ENCODE results near the gene HIVEP3.

HIVEP3 gene

GRCh38 chr1:41582851-41583657 is 335.7 kb downstream of the HIVEP3 start:
- no peaks in the 10 kb centered on the region for H3K27me3 ChIP-seq (ENCODE audit: control insufficient read depth in 1 of 2, insufficient read depth in 2 of 2, low read length in 2 of 2)
- H3K36me3 ChIP-seq (ENCODE audit: control insufficient read depth in 1 of 2, insufficient read depth in 2 of 2, low read length in 2 of 2), result no peaks in the 10 kb centered on the region
- H3K27ac ChIP-seq (ENCODE audit: low read depth, low read length), result no peak overlapping the region
- H3K9me3 ChIP-seq (ENCODE audit: control insufficient read depth in 1 of 2, low read length in 2 of 2), result no peaks in the 10 kb centered on the region
- no peaks in the 10 kb centered on the region for H3K4me1 ChIP-seq (ENCODE audit: control insufficient read depth in 1 of 2, insufficient read depth in 2 of 2, low read length in 2 of 2)
- H3K4me3 ChIP-seq (ENCODE audit: low read depth in 1 of 2, low read length in 2 of 2), result no peak overlapping the region
- no peak overlapping the region for H3K9ac ChIP-seq (ENCODE audit: low read depth in 1 of 2, low read length in 2 of 2)

GRCh38 chr1:41582351-41582750 is 336.4 kb downstream of the HIVEP3 start:
- Histone ChIP-seq H3K4me3 (ENCODE audit: low read depth in 1 of 2, low read length in 2 of 2) (no peak overlapping the region), H3K36me3 (ENCODE audit: control insufficient read depth in 1 of 2, insufficient read depth in 2 of 2, low read length in 2 of 2) (no peaks in the 10 kb centered on the region), H3K4me1 (ENCODE audit: control insufficient read depth in 1 of 2, insufficient read depth in 2 of 2, low read length in 2 of 2) (no peaks in the 10 kb centered on the region), H3K27me3 (ENCODE audit: control insufficient read depth in 1 of 2, insufficient read depth in 2 of 2, low read length in 2 of 2) (no peaks in the 10 kb centered on the region), H3K9me3 (ENCODE audit: control insufficient read depth in 1 of 2, low read length in 2 of 2) (no peaks in the 10 kb centered on the region), H3K27ac (ENCODE audit: low read depth, low read length) (no peak overlapping the region), H3K9ac (ENCODE audit: low read depth in 1 of 2, low read length in 2 of 2) (no peak overlapping the region)

GRCh38 chr1:41582004-41582325 is 336.8 kb downstream of the HIVEP3 start:
- H3K36me3 ChIP-seq (ENCODE audit: control insufficient read depth in 1 of 2, insufficient read depth in 2 of 2, low read length in 2 of 2), result no peaks in the 10 kb centered on the region
- no peaks in the 10 kb centered on the region for H3K4me1 ChIP-seq (ENCODE audit: control insufficient read depth in 1 of 2, insufficient read depth in 2 of 2, low read length in 2 of 2)
- no peaks in the 10 kb centered on the region for H3K27me3 ChIP-seq (ENCODE audit: control insufficient read depth in 1 of 2, insufficient read depth in 2 of 2, low read length in 2 of 2)
- no peak overlapping the region for H3K4me3 ChIP-seq (ENCODE audit: low read depth in 1 of 2, low read length in 2 of 2)
- no peak overlapping the region for H3K27ac ChIP-seq (ENCODE audit: low read depth, low read length)
- H3K9me3 ChIP-seq (ENCODE audit: control insufficient read depth in 1 of 2, low read length in 2 of 2), result no peaks in the 10 kb centered on the region
- H3K9ac ChIP-seq (ENCODE audit: low read depth in 1 of 2, low read length in 2 of 2), result no peak overlapping the region

GRCh38 chr1:41581216-41582003 is 337.3 kb downstream of the HIVEP3 start:
- no peak overlapping the region for H3K27ac ChIP-seq (ENCODE audit: low read depth, low read length)
- no peak overlapping the region for H3K9ac ChIP-seq (ENCODE audit: low read depth in 1 of 2, low read length in 2 of 2)
- no peak overlapping the region for H3K4me3 ChIP-seq (ENCODE audit: low read depth in 1 of 2, low read length in 2 of 2)
- H3K36me3 ChIP-seq (ENCODE audit: control insufficient read depth in 1 of 2, insufficient read depth in 2 of 2, low read length in 2 of 2), result no peaks in the 10 kb centered on the region
- no peaks in the 10 kb centered on the region for H3K9me3 ChIP-seq (ENCODE audit: control insufficient read depth in 1 of 2, low read length in 2 of 2)
- no peaks in the 10 kb centered on the region for H3K27me3 ChIP-seq (ENCODE audit: control insufficient read depth in 1 of 2, insufficient read depth in 2 of 2, low read length in 2 of 2)
- no peaks in the 10 kb centered on the region for H3K4me1 ChIP-seq (ENCODE audit: control insufficient read depth in 1 of 2, insufficient read depth in 2 of 2, low read length in 2 of 2)

GRCh38 chr1:41580520-41581172 is 338.1 kb downstream of the HIVEP3 start:
- Histone ChIP-seq H3K4me1 (ENCODE audit: control insufficient read depth in 1 of 2, insufficient read depth in 2 of 2, low read length in 2 of 2) (no peaks in the 10 kb centered on the region), H3K9me3 (ENCODE audit: control insufficient read depth in 1 of 2, low read length in 2 of 2) (no peaks in the 10 kb centered on the region), H3K9ac (ENCODE audit: low read depth in 1 of 2, low read length in 2 of 2) (no peak overlapping the region), H3K27ac (ENCODE audit: low read depth, low read length) (no peak overlapping the region), H3K36me3 (ENCODE audit: control insufficient read depth in 1 of 2, insufficient read depth in 2 of 2, low read length in 2 of 2) (no peaks in the 10 kb centered on the region), H3K4me3 (ENCODE audit: low read depth in 1 of 2, low read length in 2 of 2) (no peak overlapping the region), H3K27me3 (ENCODE audit: control insufficient read depth in 1 of 2, insufficient read depth in 2 of 2, low read length in 2 of 2) (no peaks in the 10 kb centered on the region)

- Histone ChIP-seq H3K9me3 (ENCODE audit: control insufficient read depth in 1 of 2, low read length in 2 of 2) (no peaks in the 10 kb centered on the region), H3K36me3 (ENCODE audit: control insufficient read depth in 1 of 2, insufficient read depth in 2 of 2, low read length in 2 of 2) (no peaks in the 10 kb centered on the region), H3K4me3 (ENCODE audit: low read depth in 1 of 2, low read length in 2 of 2) (no peak overlapping the region), H3K4me1 (ENCODE audit: control insufficient read depth in 1 of 2, insufficient read depth in 2 of 2, low read length in 2 of 2) (no peaks in the 10 kb centered on the region), H3K27ac (ENCODE audit: low read depth, low read length) (no peak overlapping the region), H3K27me3 (ENCODE audit: control insufficient read depth in 1 of 2, insufficient read depth in 2 of 2, low read length in 2 of 2) (no peaks in the 10 kb centered on the region), H3K9ac (ENCODE audit: low read depth in 1 of 2, low read length in 2 of 2) (no peak overlapping the region)
Measured at GRCh38 chr1:41580021-41580420, 338.7 kb downstream of the HIVEP3 start.

- H3K27ac ChIP-seq (ENCODE audit: low read depth, low read length), result no peak overlapping the region
- no peak overlapping the region for H3K9ac ChIP-seq (ENCODE audit: low read depth in 1 of 2, low read length in 2 of 2)
- H3K9me3 ChIP-seq (ENCODE audit: control insufficient read depth in 1 of 2, low read length in 2 of 2), result no peaks in the 10 kb centered on the region
- H3K27me3 ChIP-seq (ENCODE audit: control insufficient read depth in 1 of 2, insufficient read depth in 2 of 2, low read length in 2 of 2), result no peaks in the 10 kb centered on the region
- no peak overlapping the region for H3K4me3 ChIP-seq (ENCODE audit: low read depth in 1 of 2, low read length in 2 of 2)
- H3K36me3 ChIP-seq (ENCODE audit: control insufficient read depth in 1 of 2, insufficient read depth in 2 of 2, low read length in 2 of 2), result no peaks in the 10 kb centered on the region
- H3K4me1 ChIP-seq (ENCODE audit: control insufficient read depth in 1 of 2, insufficient read depth in 2 of 2, low read length in 2 of 2), result no peaks in the 10 kb centered on the region
Measured at GRCh38 chr1:41578712-41579335, 339.9 kb downstream of the HIVEP3 start.

- Histone ChIP-seq H3K4me1 (ENCODE audit: control insufficient read depth in 1 of 2, insufficient read depth in 2 of 2, low read length in 2 of 2) (no peaks in the 10 kb centered on the region), H3K27me3 (ENCODE audit: control insufficient read depth in 1 of 2, insufficient read depth in 2 of 2, low read length in 2 of 2) (no peaks in the 10 kb centered on the region), H3K27ac (ENCODE audit: low read depth, low read length) (no peak overlapping the region), H3K9me3 (ENCODE audit: control insufficient read depth in 1 of 2, low read length in 2 of 2) (no peaks in the 10 kb centered on the region), H3K4me3 (ENCODE audit: low read depth in 1 of 2, low read length in 2 of 2) (no peak overlapping the region), H3K9ac (ENCODE audit: low read depth in 1 of 2, low read length in 2 of 2) (no peak overlapping the region), H3K36me3 (ENCODE audit: control insufficient read depth in 1 of 2, insufficient read depth in 2 of 2, low read length in 2 of 2) (no peaks in the 10 kb centered on the region)
Measured at GRCh38 chr1:41576620-41577019, 342.1 kb downstream of the HIVEP3 start.

- H3K27me3 ChIP-seq (ENCODE audit: control insufficient read depth in 1 of 2, insufficient read depth in 2 of 2, low read length in 2 of 2), result no peaks in the 10 kb centered on the region
- H3K4me3 ChIP-seq (ENCODE audit: low read depth in 1 of 2, low read length in 2 of 2), result no peak overlapping the region
- no peak overlapping the region for H3K27ac ChIP-seq (ENCODE audit: low read depth, low read length)
- no peaks in the 10 kb centered on the region for H3K9me3 ChIP-seq (ENCODE audit: control insufficient read depth in 1 of 2, low read length in 2 of 2)
- no peaks in the 10 kb centered on the region for H3K4me1 ChIP-seq (ENCODE audit: control insufficient read depth in 1 of 2, insufficient read depth in 2 of 2, low read length in 2 of 2)
- H3K36me3 ChIP-seq (ENCODE audit: control insufficient read depth in 1 of 2, insufficient read depth in 2 of 2, low read length in 2 of 2), result no peaks in the 10 kb centered on the region
- no peak overlapping the region for H3K9ac ChIP-seq (ENCODE audit: low read depth in 1 of 2, low read length in 2 of 2)
Measured at GRCh38 chr1:41576206-41576605, 342.5 kb downstream of the HIVEP3 start.

GRCh38 chr1:41574842-41575241 is 343.9 kb downstream of the HIVEP3 start:
- Histone ChIP-seq H3K27me3 (ENCODE audit: control insufficient read depth in 1 of 2, insufficient read depth in 2 of 2, low read length in 2 of 2) (no peaks in the 10 kb centered on the region), H3K4me3 (ENCODE audit: low read depth in 1 of 2, low read length in 2 of 2) (no peak overlapping the region), H3K9ac (ENCODE audit: low read depth in 1 of 2, low read length in 2 of 2) (no peak overlapping the region), H3K9me3 (ENCODE audit: control insufficient read depth in 1 of 2, low read length in 2 of 2) (no peaks in the 10 kb centered on the region), H3K4me1 (ENCODE audit: control insufficient read depth in 1 of 2, insufficient read depth in 2 of 2, low read length in 2 of 2) (no peaks in the 10 kb centered on the region), H3K27ac (ENCODE audit: low read depth, low read length) (no peak overlapping the region), H3K36me3 (ENCODE audit: control insufficient read depth in 1 of 2, insufficient read depth in 2 of 2, low read length in 2 of 2) (no peaks in the 10 kb centered on the region)

All from duodenal mucosa (tissue), 2 donors.